ENCODE data around the gene OR5K1.

The OR5K1 gene

GRCh38 chr3:98454929-98455328 lies 8.1 kb upstream of the OR5K1 start:
- no peaks in the 10 kb centered on the region for H3K36me3 ChIP-seq (ENCODE audit: insufficient read depth, low read length)
- H3K4me3 ChIP-seq = no peak overlapping the region
- no peaks in the 10 kb centered on the region for H3K9me3 ChIP-seq (ENCODE audit: low read depth, low read length)
- TF ChIP-seq EZH2 (IDR thresholded peaks at IDR 0.05) (no peak), FOXP2 (optimal IDR thresholded peaks at IDR 0.05; ENCODE audit: control extremely low read depth, extremely low read length, insufficient read depth) (no peak)
- no peak overlapping the region for H3K27ac ChIP-seq
- no peak overlapping the region for H3K9ac ChIP-seq (ENCODE audit: insufficient read length)
- no peak for DNase-seq (ENCODE audit: low read depth, low spot score)

- TF ChIP-seq POLR2AphosphoS5 (IDR thresholded peaks at IDR 0.05; ENCODE audit: borderline replicate concordance, low read depth, low read length) (no peak), EZH2 (IDR thresholded peaks at IDR 0.05) (no peak)
- no peak overlapping the region for H3K27ac ChIP-seq
- H3K9ac ChIP-seq (ENCODE audit: insufficient read length) = no peak overlapping the region
- DNase-seq (ENCODE audit: low read depth, low spot score) = no peak
- H3K9me3 ChIP-seq (ENCODE audit: low read depth, low read length) = no peaks in the 10 kb centered on the region
- H3K36me3 ChIP-seq (ENCODE audit: insufficient read depth, low read length) = no peaks in the 10 kb centered on the region
- no peak overlapping the region for H3K4me3 ChIP-seq
Observed at GRCh38 chr3:98457543-98457942, 5.5 kb upstream of the OR5K1 start.

DNA sequence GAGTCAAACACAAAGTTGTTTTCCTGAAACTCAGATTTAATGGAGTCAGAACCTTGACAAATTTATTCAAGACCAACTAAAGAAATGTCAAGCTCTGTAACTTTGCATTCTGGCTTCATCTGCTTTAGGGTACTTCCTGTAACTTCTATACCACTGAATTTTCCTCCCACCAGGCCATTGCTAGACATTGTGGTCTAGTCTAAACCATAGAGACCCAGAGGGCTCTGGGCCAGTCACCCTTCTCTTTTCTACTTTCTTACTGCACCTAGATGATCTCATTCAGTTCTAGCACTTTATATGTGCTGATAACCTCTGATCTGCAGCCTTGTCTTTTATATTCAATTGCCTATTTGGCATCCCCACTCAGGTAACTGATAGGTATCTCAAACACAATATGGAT lies 2.8 kb upstream of the OR5K1 start:
- Histone ChIP-seq H3K9me3 (ENCODE audit: low read depth, low read length) (no peaks in the 10 kb centered on the region), H3K9ac (ENCODE audit: insufficient read length) (no peak overlapping the region), H3K27ac (no peak overlapping the region), H3K36me3 (ENCODE audit: insufficient read depth, low read length) (no peaks in the 10 kb centered on the region), H3K4me3 (no peak overlapping the region)
- no peak for DNase-seq (ENCODE audit: low read depth, low spot score)
- TF ChIP-seq EZH2 (IDR thresholded peaks at IDR 0.05) (no peak), FOXP2 (optimal IDR thresholded peaks at IDR 0.05; ENCODE audit: control extremely low read depth, extremely low read length, insufficient read depth) (no peak), POLR2AphosphoS5 (IDR thresholded peaks at IDR 0.05; ENCODE audit: borderline replicate concordance, low read depth, low read length) (no peak)

DNA sequence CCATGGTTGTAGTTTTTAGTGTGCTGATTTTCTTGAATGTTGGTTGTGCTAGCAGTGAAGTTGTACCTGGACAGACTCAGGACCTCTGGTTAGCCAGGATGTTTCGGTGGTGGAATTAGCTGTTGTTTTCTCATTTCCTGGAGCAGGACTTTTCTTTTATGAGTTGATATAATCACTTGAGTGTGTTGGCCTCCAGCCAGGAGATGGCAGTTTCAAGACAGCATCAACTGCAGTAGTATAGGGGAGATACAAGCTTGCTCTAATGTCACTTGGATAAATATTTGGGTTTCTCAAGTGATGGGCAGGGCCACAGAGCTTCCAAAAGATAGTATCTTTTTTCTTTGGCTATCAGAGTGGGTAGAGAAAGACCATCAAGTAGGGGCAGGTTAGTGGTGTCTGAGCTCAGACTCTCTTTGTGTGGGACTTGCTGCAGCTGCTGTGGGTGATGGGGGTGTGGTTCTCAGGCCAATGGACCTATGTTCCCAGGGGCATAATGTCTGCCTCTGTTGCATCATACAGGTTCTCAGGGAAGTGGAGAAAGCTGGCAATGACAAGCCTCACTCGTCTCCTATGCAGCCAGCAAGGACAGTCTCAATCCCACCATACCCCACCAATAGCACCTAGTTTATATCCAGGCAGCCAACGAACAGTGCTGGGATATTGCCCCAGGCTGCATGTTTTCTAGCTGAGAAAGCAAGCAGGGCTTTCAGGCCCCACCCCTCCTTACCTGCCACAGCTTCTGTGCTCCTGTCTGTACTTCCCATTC lies 19.9 kb downstream of the OR5K1 start:
- DNase-seq (ENCODE audit: low read depth, low spot score) = no peak
- H3K4me3 ChIP-seq = no peak overlapping the region
- H3K9ac ChIP-seq (ENCODE audit: insufficient read length) = no peak overlapping the region
- H3K27ac ChIP-seq = no peak overlapping the region
- no peaks in the 10 kb centered on the region for H3K9me3 ChIP-seq (ENCODE audit: low read depth, low read length)
- no peaks in the 10 kb centered on the region for H3K36me3 ChIP-seq (ENCODE audit: insufficient read depth, low read length)
- TF ChIP-seq POLR2AphosphoS5 (IDR thresholded peaks at IDR 0.05; ENCODE audit: borderline replicate concordance, low read depth, low read length) = no peak
- TF ChIP-seq FOXP2 (optimal IDR thresholded peaks at IDR 0.05; ENCODE audit: control extremely low read depth, extremely low read length, insufficient read depth) = no peak
- TF ChIP-seq EZH2 (IDR thresholded peaks at IDR 0.05) = no peak

DNA sequence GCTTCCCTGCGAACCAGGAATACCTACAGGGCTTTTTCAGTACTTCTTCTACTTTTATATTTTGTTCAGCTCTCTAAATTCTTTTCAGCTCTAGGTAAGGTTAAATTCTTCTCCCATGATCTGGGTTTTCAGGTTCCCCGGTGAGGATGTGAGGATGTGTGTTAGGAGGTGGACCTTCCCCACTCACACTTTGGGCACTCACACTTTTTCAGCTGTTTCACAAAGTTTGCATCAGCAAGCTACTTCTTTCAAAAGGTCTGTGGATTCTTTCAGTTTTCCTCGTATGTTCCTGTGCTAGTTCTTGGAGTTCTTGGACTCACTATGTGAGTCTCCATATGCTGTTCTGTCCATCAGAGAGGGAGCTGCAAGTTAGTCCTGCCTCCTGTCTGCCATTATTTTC lies 20.6 kb downstream of the OR5K1 start:
- TF ChIP-seq POLR2AphosphoS5 (IDR thresholded peaks at IDR 0.05; ENCODE audit: borderline replicate concordance, low read depth, low read length) = no peak
- no peak for TF ChIP-seq FOXP2 (optimal IDR thresholded peaks at IDR 0.05; ENCODE audit: control extremely low read depth, extremely low read length, insufficient read depth)
- TF ChIP-seq EZH2 (IDR thresholded peaks at IDR 0.05) = no peak
- H3K27ac ChIP-seq = no peak overlapping the region
- H3K9ac ChIP-seq (ENCODE audit: insufficient read length) = no peak overlapping the region
- no peaks in the 10 kb centered on the region for H3K36me3 ChIP-seq (ENCODE audit: insufficient read depth, low read length)
- no peaks in the 10 kb centered on the region for H3K9me3 ChIP-seq (ENCODE audit: low read depth, low read length)
- no peak overlapping the region for H3K4me3 ChIP-seq
- no peak for DNase-seq (ENCODE audit: low read depth, low spot score)

GRCh38 chr3:98497381-98497780 lies 34.4 kb downstream of the OR5K1 start, which contains the start of gene OR5K2:
Gene OR5K2 (plus strand): TSS chr3:98497681. CDS start chr3:98497681, 0 bp downstream.
- Histone ChIP-seq H3K9me3 (ENCODE audit: low read depth, low read length) (no peaks in the 10 kb centered on the region), H3K36me3 (ENCODE audit: insufficient read depth, low read length) (no peaks in the 10 kb centered on the region), H3K9ac (ENCODE audit: insufficient read length) (no peak within 1 kb of the TSS), H3K27ac (no peak within 1 kb of the TSS), H3K4me3 (no peak within 1 kb of the TSS)
- TF ChIP-seq FOXP2 (optimal IDR thresholded peaks at IDR 0.05; ENCODE audit: control extremely low read depth, extremely low read length, insufficient read depth) (no peak), EZH2 (IDR thresholded peaks at IDR 0.05) (no peak), POLR2AphosphoS5 (IDR thresholded peaks at IDR 0.05; ENCODE audit: borderline replicate concordance, low read depth, low read length) (no peak)
- DNase-seq (ENCODE audit: low read depth, low spot score) = no peak

- no peaks in the 10 kb centered on the region for H3K36me3 ChIP-seq (ENCODE audit: insufficient read depth, low read length)
- H3K9me3 ChIP-seq (ENCODE audit: low read depth, low read length) = no peaks in the 10 kb centered on the region
- H3K4me3 ChIP-seq = no peak overlapping the region
- DNase-seq (ENCODE audit: low read depth, low spot score) = no peak
- H3K27ac ChIP-seq = no peak overlapping the region
- H3K9ac ChIP-seq (ENCODE audit: insufficient read length) = no peak overlapping the region
- TF ChIP-seq FOXP2 (optimal IDR thresholded peaks at IDR 0.05; ENCODE audit: control extremely low read depth, extremely low read length, insufficient read depth) (no peak), EZH2 (IDR thresholded peaks at IDR 0.05) (no peak), POLR2AphosphoS5 (IDR thresholded peaks at IDR 0.05; ENCODE audit: borderline replicate concordance, low read depth, low read length) (no peak)
Observed at GRCh38 chr3:98500019-98500418, 37.0 kb downstream of the OR5K1 start.

- no peak for DNase-seq (ENCODE audit: low read depth, low spot score)
- no peaks in the 10 kb centered on the region for H3K36me3 ChIP-seq (ENCODE audit: insufficient read depth, low read length)
- no peaks in the 10 kb centered on the region for H3K9me3 ChIP-seq (ENCODE audit: low read depth, low read length)
- no peak overlapping the region for H3K9ac ChIP-seq (ENCODE audit: insufficient read length)
- H3K4me3 ChIP-seq = no peak overlapping the region
- no peak overlapping the region for H3K27ac ChIP-seq
- TF ChIP-seq EZH2 (IDR thresholded peaks at IDR 0.05) (no peak), FOXP2 (optimal IDR thresholded peaks at IDR 0.05; ENCODE audit: control extremely low read depth, extremely low read length, insufficient read depth) (no peak), POLR2AphosphoS5 (IDR thresholded peaks at IDR 0.05; ENCODE audit: borderline replicate concordance, low read depth, low read length) (no peak)
Observed at GRCh38 chr3:98501270-98501669, 38.3 kb downstream of the OR5K1 start.

All from SK-N-MC (cell line).